NCI-H82 (cell line): Measurements from ENCODE around the gene OSBPL10.

ENCODE experiments used
- DNase-seq: peaks from one replicate; lab custom pipeline; 2025; lab: John Stamatoyannopoulos, UW

The OSBPL10 gene

GRCh38 chr3:31768479-31769125 is 212.5 kb downstream of the OSBPL10 start:
- DNase-seq, result peak; percentile 66

GRCh38 chr3:31767920-31768319 is 213.1 kb downstream of the OSBPL10 start:
- DNase-seq, result no peak

- DNase-seq, result peak; percentile 37
These were observed 214.4 kb downstream of the OSBPL10 start for GRCh38 chr3:31766669-31767068.

- no peak for DNase-seq
These were observed 215.2 kb downstream of the OSBPL10 start for GRCh38 chr3:31765871-31766270.

GRCh38 chr3:31763731-31764130 is 217.3 kb downstream of the OSBPL10 start:
- no peak for DNase-seq

- no peak for DNase-seq
These were observed 218.1 kb downstream of the OSBPL10 start for GRCh38 chr3:31762888-31763351.

- DNase-seq, result no peak
These were observed 218.8 kb downstream of the OSBPL10 start for GRCh38 chr3:31762097-31762764.

- DNase-seq, result no peak
These were observed 220.4 kb downstream of the OSBPL10 start for GRCh38 chr3:31760654-31761053.

- no peak for DNase-seq
These were observed 222.6 kb downstream of the OSBPL10 start for GRCh38 chr3:31758322-31758965.

- no peak for DNase-seq
These were observed 225.0 kb downstream of the OSBPL10 start for GRCh38 chr3:31755926-31756658.

GRCh38 chr3:31754575-31755278 is 226.3 kb downstream of the OSBPL10 start:
- DNase-seq, result no peak

GRCh38 chr3:31753050-31753425 is 228.0 kb downstream of the OSBPL10 start:
- DNase-seq, result no peak

- no peak for DNase-seq
These were observed 228.6 kb downstream of the OSBPL10 start for GRCh38 chr3:31752305-31753049.

GRCh38 chr3:31750341-31750740 is 230.7 kb downstream of the OSBPL10 start:
- no peak for DNase-seq

GRCh38 chr3:31748933-31749295 is 232.1 kb downstream of the OSBPL10 start:
- DNase-seq, result no peak

- no peak for DNase-seq
These were observed 232.7 kb downstream of the OSBPL10 start for GRCh38 chr3:31748281-31748932.

- DNase-seq, result no peak
These were observed 233.3 kb downstream of the OSBPL10 start for GRCh38 chr3:31747785-31748184.

GRCh38 chr3:31744913-31745312 is 236.1 kb downstream of the OSBPL10 start:
- DNase-seq, result no peak

- DNase-seq, result no peak
These were observed 237.6 kb downstream of the OSBPL10 start for GRCh38 chr3:31743331-31744089.

GRCh38 chr3:31740397-31740796 is 240.7 kb downstream of the OSBPL10 start:
- no peak for DNase-seq
